Breast epithelium (tissue), 4 donors: ENCODE data around the gene OGN. TPM values are rescaled to one million over a fixed set of nuclear protein-coding genes. Genes with fewer than 3 reads are reported as not detected.

Experiments
- DNase-seq, 2 donors: peaks; one replicate each; pipeline ENCODE4 v3.0.0-alpha.2; 2019; ENCODE audit warnings: low spot score in 2 of 2
- H3K27ac ChIP-seq, 2 donors: fragments of 200-600 bp; sonication (generic) in 1 of 2; one replicate each; pipeline ENCODE4 v1.5.1; 2016 to 2019; ENCODE audit warnings: mild to moderate bottlenecking in 1 of 2
- H3K27me3 ChIP-seq, 2 donors: fragments of 200-600 bp; sonication (generic) in 1 of 2; one replicate each; pipeline versions ENCODE4 v1.5.1 to v1.6.0; 2017 to 2019; ENCODE audit warnings: control low read depth in 1 of 2, mild to moderate bottlenecking in 1 of 2
- H3K36me3 ChIP-seq: fragments of 200-600 bp; one replicate; pipeline ENCODE4 v1.5.1; 2019
- H3K4me1 ChIP-seq, 2 donors: fragments of 200-600 bp; sonication (generic); one replicate each; pipeline ENCODE4 v1.5.1; 2016 to 2019; ENCODE audit warnings: control low read depth in 1 of 2
- H3K4me3 ChIP-seq, 3 donors: fragments of 200-600 bp; sonication (generic); 1 replicate in 2 of 3; 2 replicates in 1 of 3; pipeline ENCODE4 v1.5.1; 2016 to 2019; ENCODE audit warnings: mild to moderate bottlenecking in 3 of 3, moderate library complexity in 2 of 3
- H3K9me3 ChIP-seq, 2 donors: fragments of 200-600 bp; sonication (generic) in 1 of 2; one replicate each; pipeline ENCODE4 v1.5.1; 2016 to 2019; ENCODE audit warnings: control low read depth in 1 of 2
- CTCF ChIP-seq, 3 donors: fragments of 450-650 bp; IDR thresholded peaks; one replicate each; pipeline ENCODE4 v1.5.1; 2016 to 2017; ENCODE audit warnings: antibody characterized with exemption in 3 of 3, mild to moderate bottlenecking in 3 of 3, moderate library complexity in 3 of 3
- POLR2A ChIP-seq: fragments of 450-650 bp; IDR thresholded peaks from one replicate; pipeline ENCODE4 v1.6.1; 2016; ENCODE audit warnings: antibody characterized with exemption, mild to moderate bottlenecking, moderate library complexity
- POLR2AphosphoS5 ChIP-seq, 3 donors: sonication (generic); formaldehyde crosslinking; IDR thresholded peaks; one replicate each; pipeline ENCODE4 v1.6.1; 2017; ENCODE audit warnings: antibody characterized with exemption in 3 of 3
- intact Hi-C: fragments of 100-400 bp; cut with DNase I; formaldehyde crosslinking; loops from one replicate; pipeline ENCODE4 v1.15.1; 2023; ENCODE audit warnings: low total_unique reads
- total RNA-seq, 3 donors: library from RNA; depleted of rRNA; stranded (reverse); fragments of >200 nt; gene quantifications; one replicate each; pipeline ENCODE4 v1.1.0, GENCODE V29; 2016

The OGN gene
- total RNA-seq, 3 donors from 2014 or later: 14.1 to 92.5 (median 17.7) TPM

- H3K36me3 ChIP-seq: no peaks in the 10 kb centered on the region
- no peak overlapping the region for H3K4me3 ChIP-seq
- TF ChIP-seq POLR2A (no peak), POLR2AphosphoS5 (IDR thresholded peaks at IDR 0.05) (no peak), CTCF (IDR thresholded peaks at IDR 0.05) (no peak)
- H3K27ac ChIP-seq: peak overlapping the region in 1 of 2 donors; percentile 17
- no peaks in the 10 kb centered on the region for H3K9me3 ChIP-seq
- H3K27me3 ChIP-seq: no peaks in the 10 kb centered on the region
- intact Hi-C loops: no loop called here
- DNase-seq: no peak
- no peaks in the 10 kb centered on the region for H3K4me1 ChIP-seq
Measured at GRCh38 chr9:92393686-92394085, 10.7 kb downstream of the OGN start.

- H3K27ac ChIP-seq: no peak overlapping the region
- H3K36me3 ChIP-seq: no peaks in the 10 kb centered on the region
- TF ChIP-seq POLR2A: no peak
- no peak for TF ChIP-seq CTCF (IDR thresholded peaks at IDR 0.05)
- TF ChIP-seq POLR2AphosphoS5 (IDR thresholded peaks at IDR 0.05): no peak
- H3K4me1 ChIP-seq: no peaks in the 10 kb centered on the region
- no peak for DNase-seq
- intact Hi-C loops: no loop called here
- H3K27me3 ChIP-seq: no peaks in the 10 kb centered on the region
- H3K4me3 ChIP-seq: no peak overlapping the region
- H3K9me3 ChIP-seq: no peaks in the 10 kb centered on the region
Measured at GRCh38 chr9:92392690-92393089, 11.7 kb downstream of the OGN start.

- TF ChIP-seq POLR2A: no peak
- TF ChIP-seq POLR2AphosphoS5 (IDR thresholded peaks at IDR 0.05): no peak
- no peak for TF ChIP-seq CTCF (IDR thresholded peaks at IDR 0.05)
- Histone ChIP-seq H3K27ac (peak overlapping the region; percentile 14 to 50), H3K9me3 (no peaks in the 10 kb centered on the region), H3K4me3 (no peak overlapping the region), H3K36me3 (no peaks in the 10 kb centered on the region), H3K27me3 (no peaks in the 10 kb centered on the region), H3K4me1 (no peaks in the 10 kb centered on the region)
- DNase-seq: no peak
- intact Hi-C loops: no loop called here
Measured at GRCh38 chr9:92385953-92386352, 18.4 kb downstream of the OGN start.

GRCh38 chr9:92385477-92385876, 18.9 kb downstream of the OGN start:
- Histone ChIP-seq H3K4me1 (no peaks in the 10 kb centered on the region), H3K36me3 (no peaks in the 10 kb centered on the region), H3K9me3 (no peaks in the 10 kb centered on the region), H3K27me3 (no peaks in the 10 kb centered on the region), H3K4me3 (no peak overlapping the region), H3K27ac (peak overlapping the region; percentile 14 to 50)
- TF ChIP-seq POLR2A: no peak
- no peak for TF ChIP-seq POLR2AphosphoS5 (IDR thresholded peaks at IDR 0.05)
- TF ChIP-seq CTCF (IDR thresholded peaks at IDR 0.05): no peak
- DNase-seq: no peak
- intact Hi-C loops: no loop called here

GRCh38 chr9:92385001-92385400, 19.4 kb downstream of the OGN start:
- Histone ChIP-seq H3K4me3 (no peak overlapping the region), H3K9me3 (no peaks in the 10 kb centered on the region), H3K27me3 (no peaks in the 10 kb centered on the region), H3K27ac (no peak overlapping the region), H3K36me3 (no peaks in the 10 kb centered on the region), H3K4me1 (no peaks in the 10 kb centered on the region)
- intact Hi-C loops: no loop called here
- DNase-seq: no peak
- TF ChIP-seq POLR2A: no peak
- TF ChIP-seq CTCF (IDR thresholded peaks at IDR 0.05): no peak
- no peak for TF ChIP-seq POLR2AphosphoS5 (IDR thresholded peaks at IDR 0.05)
